Esophagus muscularis mucosa (tissue), 3 donors: ENCODE measurements around the gene TADA2B.

ENCODE experiments used
- POLR2A ChIP-seq: fragments of 450-650 bp; IDR thresholded peaks from one replicate; pipeline ENCODE4 v1.6.1; 2017; ENCODE audit warnings: antibody characterized with exemption, moderate library complexity, mild to moderate bottlenecking, low read depth
- POLR2AphosphoS5 ChIP-seq, 2 donors: sonication (generic); formaldehyde crosslinking; IDR thresholded peaks; one replicate each; pipeline ENCODE4 v1.6.1; 2017; ENCODE audit warnings: antibody characterized with exemption in 2 of 2
- TF ChIP-seq, protein P1 (sequence below), 3 experiments: fragments of 200-600 bp in 2 of 3; fragments of 450-650 bp in 1 of 3; sonication (generic) in 2 of 3; IDR thresholded peaks; one replicate each; pipeline ENCODE4 v1.5.1; 2017 to 2019; ENCODE audit warnings: antibody characterized with exemption in 3 of 3, mild to moderate bottlenecking in 2 of 3, moderate library complexity in 1 of 3

DNA sequence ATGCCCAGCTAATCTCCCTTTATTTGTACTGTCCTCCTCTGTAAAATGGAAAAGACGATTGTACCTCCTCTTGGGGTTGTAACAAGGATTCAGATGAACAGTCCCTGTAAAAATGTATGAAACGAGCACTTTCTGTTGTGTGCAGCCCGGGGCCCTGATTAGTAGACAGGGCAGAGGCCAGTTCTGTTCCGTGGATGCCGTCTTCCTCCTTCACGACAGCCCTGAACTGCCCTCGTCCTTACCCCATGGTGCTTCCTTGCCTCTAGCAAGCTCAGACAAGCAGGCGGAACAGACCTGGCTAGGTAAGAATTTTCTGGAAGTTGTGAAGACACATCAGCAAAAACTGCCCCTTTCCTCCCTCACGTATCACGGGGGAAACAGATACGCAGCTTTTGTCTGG lies 22.3 kb upstream of the TADA2B start:
- TF ChIP-seq POLR2AphosphoS5 (IDR thresholded peaks at IDR 0.05) (no peak), POLR2A (no peak)
- TF ChIP-seq, protein P1, sequence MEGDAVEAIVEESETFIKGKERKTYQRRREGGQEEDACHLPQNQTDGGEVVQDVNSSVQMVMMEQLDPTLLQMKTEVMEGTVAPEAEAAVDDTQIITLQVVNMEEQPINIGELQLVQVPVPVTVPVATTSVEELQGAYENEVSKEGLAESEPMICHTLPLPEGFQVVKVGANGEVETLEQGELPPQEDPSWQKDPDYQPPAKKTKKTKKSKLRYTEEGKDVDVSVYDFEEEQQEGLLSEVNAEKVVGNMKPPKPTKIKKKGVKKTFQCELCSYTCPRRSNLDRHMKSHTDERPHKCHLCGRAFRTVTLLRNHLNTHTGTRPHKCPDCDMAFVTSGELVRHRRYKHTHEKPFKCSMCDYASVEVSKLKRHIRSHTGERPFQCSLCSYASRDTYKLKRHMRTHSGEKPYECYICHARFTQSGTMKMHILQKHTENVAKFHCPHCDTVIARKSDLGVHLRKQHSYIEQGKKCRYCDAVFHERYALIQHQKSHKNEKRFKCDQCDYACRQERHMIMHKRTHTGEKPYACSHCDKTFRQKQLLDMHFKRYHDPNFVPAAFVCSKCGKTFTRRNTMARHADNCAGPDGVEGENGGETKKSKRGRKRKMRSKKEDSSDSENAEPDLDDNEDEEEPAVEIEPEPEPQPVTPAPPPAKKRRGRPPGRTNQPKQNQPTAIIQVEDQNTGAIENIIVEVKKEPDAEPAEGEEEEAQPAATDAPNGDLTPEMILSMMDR (IDR thresholded peaks at IDR 0.05), result no peak
